Measurements from ENCODE around the gene ZNF689. TPM values are rescaled to one million over a fixed set of nuclear protein-coding genes. Genes with fewer than 3 reads are reported as not detected.

The ZNF689 gene
- total and polyA plus RNA-seq, 2 of the 4 experiments (the other 2 are of a cell fraction), result 2.7 to 2.9 TPM

GRCh38 chr16:30636599-30636998, 26.4 kb upstream of the ZNF689 start:
- ChIA-PET POLR2A (ENCODE audit: unreplicated experiment) (no interaction called here), CTCF (interaction anchor here (0.6 kb wide), 1 partner anchor 58 kb away, joined by 3 read pairs; no protein-coding TSS in a partner anchor)
- H3K9me1 ChIP-seq (ENCODE audit: insufficient read depth, low read length), result no peaks in the 10 kb centered on the region; the same call in 1 of the 2 replicates
- no peak overlapping the region for H3K9ac ChIP-seq (ENCODE audit: low read depth, low read length)
- H3K79me1 ChIP-seq (ENCODE audit: low read depth in 1 of 2, low read length in 2 of 2), result peaks cover 8 to 19% of the 10 kb centered on the region in 2 experiments; a peak in 3 of 4 replicates
- H3K4me1 ChIP-seq (ENCODE audit: control insufficient read depth, insufficient read depth, low read length), result no peaks in the 10 kb centered on the region
- H2AK9ac ChIP-seq (replicated peaks; ENCODE audit: low read depth, low read length, poor library complexity), result no peak overlapping the region
- no peaks in the 10 kb centered on the region for H3K36me3 ChIP-seq (ENCODE audit: control insufficient read depth, insufficient read depth, low read length)
- no peak overlapping the region for H3K4me2 ChIP-seq (ENCODE audit: low read depth, low read length)
- no TSS peak for BruUV-seq (replicated peaks)
- no peak overlapping the region for H3K18ac ChIP-seq (ENCODE audit: low read depth, low read length)
- no peak overlapping the region for H3K4ac ChIP-seq (ENCODE audit: low read depth, low read length)
- no peak overlapping the region for H2AK5ac ChIP-seq (ENCODE audit: low read depth, low read length)
- dilution Hi-C loops (cut with HindIII; ENCODE audit: low sequenced_read_pairs, unreplicated experiment) (no loop called here), intact Hi-C loops (cut with micrococcal nuclease) (no loop called here), in situ Hi-C loops (cut with MboI; ENCODE audit: low sequenced_read_pairs) (no loop called here)
- no peak overlapping the region for H4K5ac ChIP-seq (ENCODE audit: low read depth, low read length)
- peaks cover 1% of the 10 kb centered on the region; the same call in 1 of the 2 replicates for H3K27me3 ChIP-seq (ENCODE audit: control insufficient read depth, insufficient read depth, low read length)
- no peak overlapping the region for H3K27ac ChIP-seq (ENCODE audit: insufficient read depth, low read length)
- H3K23ac ChIP-seq (ENCODE audit: low read depth, low read length), result no peak overlapping the region
- WGBS, 2 experiments (ENCODE audit: extremely low coverage in 2 of 2, insufficient read length in 1 of 2), result 79% methylated on average over 3 of the region's 7 CpGs; no CpG with 5 or more reads in 1 of the 2 experiments
- H4K8ac ChIP-seq (ENCODE audit: low read depth in 2 of 2, low read length in 2 of 2), result no peak overlapping the region
- H2BK20ac ChIP-seq (ENCODE audit: low read depth, low read length), result no peak overlapping the region
- DNase-seq (no peak), ATAC-seq (ENCODE audit: low read depth) (no peak)
- TF ChIP-seq CHD1 (IDR thresholded peaks at IDR 0.05; ENCODE audit: low read depth, low read length) (no peak), NFE2L2 (IDR thresholded peaks at IDR 0.05; ENCODE audit: low read depth, low read length) (no peak), POLR2A (IDR thresholded peaks at IDR 0.05; ENCODE audit: low read depth, low read length) (no peak), SMC3 (IDR thresholded peaks at IDR 0.05; ENCODE audit: low read depth, low read length) (no peak)
- no peak overlapping the region for H2BK5ac ChIP-seq (ENCODE audit: low read depth, low read length, poor library complexity, severe bottlenecking)
- H2AFZ ChIP-seq (replicated peaks; ENCODE audit: low read length, poor library complexity), result no peak overlapping the region
- no peak overlapping the region for H3K56ac ChIP-seq (ENCODE audit: extremely low read depth, insufficient read depth, low read length)
- no peaks in the 10 kb centered on the region for H4K20me1 ChIP-seq (ENCODE audit: insufficient read depth, low read length)
- H4K91ac ChIP-seq (ENCODE audit: insufficient read depth, low read depth, low read length), result no peak overlapping the region
- no peaks in the 10 kb centered on the region for H3K9me3 ChIP-seq (ENCODE audit: control insufficient read depth, insufficient read depth, low read length)
- no peak overlapping the region for H3K14ac ChIP-seq (replicated peaks; ENCODE audit: low read depth, low read length)
- H2BK120ac ChIP-seq (ENCODE audit: low read depth, low read length), result no peak overlapping the region
- no peak overlapping the region for H3K4me3 ChIP-seq (ENCODE audit: insufficient read depth, low read depth, low read length)
- no peak overlapping the region for H2BK15ac ChIP-seq (ENCODE audit: low read depth, low read length)

Measured in IMR-90 (cell line).